Panc1 (cell line): ENCODE results near the gene CCDC38. TPM values are rescaled to one million over a fixed set of nuclear protein-coding genes. Genes with fewer than 3 reads are reported as not detected.

Source experiments
- ATAC-seq: fragments of 200-7000 bp; cut with Tn5 transposase; 2 replicates; pipeline ENCODE4 v1.9.1; 2020; ENCODE audit warnings: mild to moderate bottlenecking, moderate library complexity
- BruUV-seq: library from RNA; stranded (reverse); fragments of 400-500 nt; replicated peaks from 2 replicates; lab custom pipeline; 2021; lab: Mats Ljungman, UMichigan
- CTCF ChIA-PET: fragments of 300-600 bp; sonication (Branson Sonifier 250); formaldehyde crosslinking; loops from one replicate; lab custom pipeline; 2022; ENCODE audit warnings: antibody characterized with exemption; lab: Charles Lee
- POLR2A ChIA-PET: fragments of 300-600 bp; sonication (Branson Sonifier 250); formaldehyde crosslinking; loops from one replicate; lab custom pipeline; 2022; ENCODE audit warnings: antibody characterized with exemption; lab: Charles Lee
- DNase-seq: peaks from one replicate; pipeline ENCODE4 v3.0.0-alpha.2; 2010; ENCODE audit warnings: low read depth, low spot score
- H3K27ac ChIP-seq: 2 replicates; pipeline ENCODE4 v1.5.1; 2011; ENCODE audit warnings: mild to moderate bottlenecking, low read length, inconsistent platforms
- H3K27me3 ChIP-seq: fragments of 200-500 bp; sonication (Bioruptor generic); 2 replicates; pipeline ENCODE4 v1.6.0; 2014; ENCODE audit warnings: low read length, inconsistent platforms; ENCODE audit not compliant: control insufficient read depth, insufficient read depth
- H3K36me3 ChIP-seq: fragments of 200-500 bp; sonication (Bioruptor generic); 2 replicates; pipeline ENCODE4 v1.5.1; 2014; ENCODE audit warnings: inconsistent platforms, mild to moderate bottlenecking, low read length, moderate library complexity; ENCODE audit not compliant: control insufficient read depth, insufficient read depth
- H3K4me1 ChIP-seq: 2 replicates; pipeline ENCODE4 v1.5.1; 2011; ENCODE audit warnings: inconsistent platforms, mild to moderate bottlenecking, low read length, moderate library complexity; ENCODE audit not compliant: control insufficient read depth, insufficient read depth
- H3K4me3 ChIP-seq, 2 experiments: 2 replicates each; pipeline ENCODE4 v1.5.1; 2011 to 2012; ENCODE audit warnings: low read depth in 2 of 2, low read length in 2 of 2, mild to moderate bottlenecking in 2 of 2, inconsistent platforms in 1 of 2, moderate library complexity in 1 of 2
- H3K9me3 ChIP-seq: fragments of 200-500 bp; sonication (Bioruptor generic); 2 replicates; pipeline ENCODE4 v1.5.1; 2014; ENCODE audit warnings: low read depth, mild to moderate bottlenecking, inconsistent platforms, low read length, moderate library complexity; ENCODE audit not compliant: control insufficient read depth, insufficient read depth
- CTCF ChIP-seq: fragments of 450-650 bp; IDR thresholded peaks from 2 replicates; pipeline ENCODE4 v1.5.1; 2017; ENCODE audit warnings: mild to moderate bottlenecking
- POLR2AphosphoS5 ChIP-seq: IDR thresholded peaks from 2 replicates; pipeline ENCODE4 v1.6.1; 2012; ENCODE audit warnings: mild to moderate bottlenecking, low read depth, low read length, moderate library complexity
- REST ChIP-seq, 2 experiments: IDR thresholded peaks; 2 replicates each; pipeline ENCODE4 v1.6.1; 2011 to 2012; ENCODE audit warnings: low read depth in 2 of 2, control low read depth in 1 of 2, low read length in 1 of 2, mild to moderate bottlenecking in 1 of 2, moderate library complexity in 1 of 2; ENCODE audit not compliant: insufficient read depth in 1 of 2
- SIN3A ChIP-seq: IDR thresholded peaks from 2 replicates; pipeline ENCODE4 v1.6.1; 2012; ENCODE audit warnings: low read depth, mild to moderate bottlenecking, low read length, moderate library complexity, borderline replicate concordance; ENCODE audit not compliant: insufficient read depth
- TCF7L2 ChIP-seq: IDR thresholded peaks from 2 replicates; pipeline ENCODE4 v1.6.1; 2011; ENCODE audit warnings: mild to moderate bottlenecking, low read depth, low read length, inconsistent platforms
- in situ Hi-C: cut with HindIII; loops from 2 replicates; pipeline ENCODE4 v1.10.0; 2016; ENCODE audit warnings: low sequenced_read_pairs, low pct_unique_long_range_greater_than_20kb
- intact Hi-C: fragments of 100-400 bp; cut with micrococcal nuclease; formaldehyde crosslinking; loops from one replicate; pipeline ENCODE4 v1.10.0; 2022; ENCODE audit not compliant: unreplicated experiment
- total RNA-seq: library from RNA; stranded (reverse); gene quantifications from one replicate; pipeline ENCODE4 v1.2.1, GENCODE V29; 2021; ENCODE audit not compliant: unreplicated experiment

Gene CCDC38
- total RNA-seq, 1 experiment from 2014 or later: not detected

- intact Hi-C loops (no loop called here), in situ Hi-C loops (no loop called here)
- Histone ChIP-seq H3K27me3 (peaks cover 16% of the 10 kb centered on the region), H3K9me3 (no peaks in the 10 kb centered on the region), H3K36me3 (no peaks in the 10 kb centered on the region), H3K27ac (no peak overlapping the region), H3K4me1 (no peaks in the 10 kb centered on the region), H3K4me3 (no peak overlapping the region)
- ATAC-seq: no peak
- POLR2A ChIA-PET: no interaction called here
- BruUV-seq: no TSS peak
- CTCF ChIA-PET: no interaction called here
- TF ChIP-seq CTCF: no peak
- TF ChIP-seq REST (IDR thresholded peaks at IDR 0.05; ENCODE audit: insufficient read depth in 1 of 2, low read depth in 2 of 2, low read length in 1 of 2): no peak
- TF ChIP-seq SIN3A: no peak
- no peak for TF ChIP-seq TCF7L2
- no peak for TF ChIP-seq POLR2AphosphoS5
- no peak for DNase-seq
Measured at GRCh38 chr12:95909871-95910270, 32.5 kb downstream of the CCDC38 start.

GRCh38 chr12:95908573-95908972, 33.8 kb downstream of the CCDC38 start:
- no peak for ATAC-seq
- intact Hi-C loops: no loop called here
- BruUV-seq: no TSS peak
- no peaks in the 10 kb centered on the region for H3K36me3 ChIP-seq
- no peak overlapping the region for H3K4me3 ChIP-seq
- ChIA-PET CTCF (no interaction called here), POLR2A (no interaction called here)
- H3K27me3 ChIP-seq: peaks cover 12% of the 10 kb centered on the region; the same call in 1 of the 2 replicates
- in situ Hi-C loops: no loop called here
- TF ChIP-seq POLR2AphosphoS5: no peak
- no peaks in the 10 kb centered on the region for H3K4me1 ChIP-seq
- DNase-seq: no peak
- no peaks in the 10 kb centered on the region for H3K9me3 ChIP-seq
- H3K27ac ChIP-seq: no peak overlapping the region

- TF ChIP-seq CTCF (no peak), SIN3A (no peak), REST (IDR thresholded peaks at IDR 0.05; ENCODE audit: insufficient read depth in 1 of 2, low read depth in 2 of 2, low read length in 1 of 2) (no peak), POLR2AphosphoS5 (no peak), TCF7L2 (no peak)
- in situ Hi-C loops (no loop called here), intact Hi-C loops (no loop called here)
- peaks cover 9% of the 10 kb centered on the region; the same call in 1 of the 2 replicates for H3K27me3 ChIP-seq
- ChIA-PET POLR2A (no interaction called here), CTCF (no interaction called here)
- DNase-seq (no peak), ATAC-seq (no peak)
- no TSS peak for BruUV-seq
- H3K4me1 ChIP-seq: no peaks in the 10 kb centered on the region
- H3K27ac ChIP-seq: no peak overlapping the region
- H3K9me3 ChIP-seq: peaks cover under 1% of the 10 kb centered on the region; the same call in 1 of the 2 replicates
- no peak overlapping the region for H3K4me3 ChIP-seq
- no peaks in the 10 kb centered on the region for H3K36me3 ChIP-seq
Measured at GRCh38 chr12:95898081-95898480, 44.3 kb downstream of the CCDC38 start.
